Urinary bladder (tissue), 4 donors: ENCODE results near the gene FMNL2. TPM values are rescaled to one million over a fixed set of nuclear protein-coding genes. Genes with fewer than 3 reads are reported as not detected.
"Not testable (repeated sequence)": the region's sequence is repeated elsewhere in the genome, so short reads cannot be mapped to it uniquely, and the experiment has no call there.

Experiments used
- DNase-seq: peaks from one replicate; pipeline ENCODE4 v3.0.0-alpha.2; 2015; ENCODE audit errors: extremely low spot score
- H3K27ac ChIP-seq: one replicate; pipeline ENCODE4 v1.5.1; 2013; ENCODE audit warnings: low read depth, mild to moderate bottlenecking, moderate library complexity
- H3K36me3 ChIP-seq: one replicate; pipeline ENCODE4 v1.6.1; 2013; ENCODE audit warnings: mild to moderate bottlenecking, moderate library complexity; ENCODE audit not compliant: insufficient read depth
- H3K4me1 ChIP-seq: one replicate; pipeline ENCODE4 v1.6.1; 2013; ENCODE audit warnings: mild to moderate bottlenecking, moderate library complexity; ENCODE audit not compliant: insufficient read depth
- H3K4me3 ChIP-seq: one replicate; pipeline ENCODE4 v1.5.1; 2013; ENCODE audit warnings: low read depth, low read length
- WGBS: extraction: QIAGEN DNeasy Blood & Tissue Kit; methylation state at CpG from one replicate; pipeline ENCODE4 v1.1.7; 2013; 5-methylcytosine and 5-hydroxymethylcytosine counted together
- polyA plus RNA-seq: library from polyadenylated mRNA; stranded (reverse); fragments of 200-250 nt; gene quantifications from one replicate; pipeline ENCODE4 v1.2.3, GENCODE V29; 2013
- total RNA-seq: library from RNA; depleted of rRNA; stranded (reverse); fragments of >200 nt; gene quantifications from one replicate; pipeline ENCODE4 v1.2.3, GENCODE V29; 2014
- donor health status: healthy with polysubstance abuse.
- donor health status: healthy.

FMNL2 gene
- total and polyA plus RNA-seq, 2 donors: 27.7 to 77.6 TPM

DNA sequence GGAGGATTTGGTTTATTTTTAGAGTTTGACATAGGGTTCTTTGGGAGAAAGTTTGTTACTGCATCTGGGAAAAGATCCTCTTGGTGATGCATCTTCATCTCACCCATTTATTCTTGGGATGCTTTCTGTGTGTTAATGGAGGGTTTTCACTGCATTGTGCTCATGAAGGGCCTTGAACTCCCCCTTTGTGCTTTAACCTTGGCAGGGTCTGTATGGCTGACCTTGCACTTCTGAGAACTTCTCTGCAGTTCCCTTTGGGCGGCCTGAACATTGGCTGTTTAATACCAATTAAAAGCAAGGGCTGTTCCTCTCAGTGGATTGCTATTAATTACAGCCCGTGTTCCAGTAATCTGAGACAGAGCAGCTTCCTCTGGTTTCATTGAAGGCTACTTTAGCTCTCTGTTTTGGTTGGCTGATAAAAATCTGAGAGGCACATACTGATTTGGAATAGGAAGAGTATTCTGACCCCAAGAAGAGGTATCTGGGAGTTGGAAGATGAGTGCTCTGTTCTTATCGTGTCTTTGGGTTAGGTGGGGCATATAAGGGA lies 37.5 kb downstream of the FMNL2 start:
- H3K36me3 ChIP-seq: no peaks in the 10 kb centered on the region
- no peak overlapping the region for H3K4me3 ChIP-seq
- no peak for DNase-seq
- peaks cover 2% of the 10 kb centered on the region for H3K4me1 ChIP-seq
- no peak overlapping the region for H3K27ac ChIP-seq
- 29% methylated on average over 3 of the region's 3 CpGs for WGBS

DNA sequence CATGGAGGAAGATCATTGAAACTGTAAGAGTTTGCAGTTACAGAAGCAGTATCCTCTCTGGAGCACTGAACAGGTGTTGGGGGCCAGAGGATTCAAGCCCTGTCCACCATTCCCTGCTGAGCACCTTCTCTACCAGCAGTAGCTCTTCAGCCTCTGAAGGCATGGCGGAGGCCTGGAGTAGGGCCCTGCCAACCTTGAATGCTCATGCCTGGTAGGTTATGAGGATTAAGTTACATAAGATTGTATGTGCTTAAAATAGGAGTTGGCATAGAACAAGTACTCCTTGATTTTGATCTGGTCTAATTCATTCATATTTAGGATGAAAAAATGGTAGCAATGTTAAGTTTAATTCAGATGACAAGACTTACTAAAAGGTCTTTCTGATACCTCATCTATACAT lies 40.2 kb downstream of the FMNL2 start:
- WGBS: 98% methylated on average over 1 of the region's 1 CpG
- H3K36me3 ChIP-seq: no peaks in the 10 kb centered on the region
- DNase-seq: no peak

DNA sequence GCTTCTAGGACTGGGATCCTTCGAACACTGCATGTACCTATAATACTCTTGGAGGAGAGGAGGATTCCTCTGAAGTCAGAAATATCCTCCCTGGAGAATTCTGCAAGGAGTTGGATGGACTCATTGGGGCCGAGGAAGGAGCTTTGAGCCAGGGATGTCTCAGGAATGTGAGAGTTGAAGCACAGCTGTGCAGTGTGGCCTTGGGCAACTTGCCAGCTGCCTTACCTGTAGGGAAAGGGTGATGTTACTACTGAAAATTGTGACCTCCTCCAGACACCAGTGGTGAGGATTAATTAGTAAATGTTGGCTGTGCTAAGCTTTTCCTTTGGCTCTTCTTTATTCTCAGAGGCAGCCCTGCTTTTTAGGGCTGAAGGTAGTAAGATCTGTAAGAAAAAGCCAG lies 41.4 kb downstream of the FMNL2 start:
- Histone ChIP-seq H3K4me3 (no peak overlapping the region), H3K4me1 (no peaks in the 10 kb centered on the region), H3K27ac (no peak overlapping the region), H3K36me3 (no peaks in the 10 kb centered on the region)
- WGBS: 86% methylated on average over 2 of the region's 2 CpGs
- no peak for DNase-seq

More for the DNA sequence above, 40.2 kb downstream of the FMNL2 start:
- Histone ChIP-seq H3K4me3 (no peak overlapping the region), H3K27ac (no peak overlapping the region), H3K4me1 (peaks cover 2% of the 10 kb centered on the region)

DNA sequence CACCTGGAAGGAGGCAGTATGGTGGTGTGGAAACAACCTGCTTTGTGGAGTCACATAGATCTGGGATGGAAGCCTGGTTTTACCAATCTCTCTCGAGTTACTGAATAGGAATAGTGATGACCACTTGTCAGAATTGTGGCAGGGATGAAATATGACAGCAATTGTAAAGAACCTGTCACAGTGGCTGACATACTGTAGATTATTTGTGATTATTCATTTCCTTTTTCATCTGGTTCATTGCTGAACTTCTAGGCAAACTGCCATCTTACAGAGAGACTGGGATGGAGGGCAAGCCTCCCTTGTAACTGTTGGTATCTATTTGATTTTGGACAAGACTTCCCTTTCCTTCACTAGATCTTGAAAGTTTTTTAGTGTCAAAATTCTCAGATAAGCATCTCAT lies 42.0 kb downstream of the FMNL2 start:
- no peak for DNase-seq
- no peak overlapping the region for H3K27ac ChIP-seq
- 85% methylated on average over 1 of the region's 1 CpG for WGBS
- H3K4me3 ChIP-seq: no peak overlapping the region
- no peaks in the 10 kb centered on the region for H3K36me3 ChIP-seq
- no peaks in the 10 kb centered on the region for H3K4me1 ChIP-seq

DNA sequence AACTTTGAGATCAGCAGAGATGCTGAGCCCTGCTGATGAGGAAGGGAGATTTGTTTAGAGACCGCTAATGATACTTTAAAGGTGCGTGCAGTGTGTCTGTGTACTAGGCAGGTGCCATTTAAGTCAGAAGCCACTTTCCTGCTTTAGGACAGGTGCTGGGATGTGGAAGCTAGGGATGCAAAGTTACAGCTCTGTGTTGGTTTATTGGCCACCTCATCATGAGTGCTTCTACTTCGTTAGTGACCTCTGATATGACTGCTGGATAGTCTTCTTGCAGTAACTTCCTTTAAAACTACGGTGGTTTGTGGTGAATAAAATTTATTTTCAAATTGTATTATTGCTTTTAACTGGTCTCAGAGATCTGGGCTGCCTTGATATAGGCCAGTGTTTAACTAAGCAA lies 44.1 kb downstream of the FMNL2 start:
- Histone ChIP-seq H3K4me3 (no peak overlapping the region), H3K4me1 (no peaks in the 10 kb centered on the region), H3K36me3 (no peaks in the 10 kb centered on the region), H3K27ac (no peak overlapping the region)
- 91% methylated on average over 4 of the region's 4 CpGs for WGBS
- DNase-seq: no peak

DNA sequence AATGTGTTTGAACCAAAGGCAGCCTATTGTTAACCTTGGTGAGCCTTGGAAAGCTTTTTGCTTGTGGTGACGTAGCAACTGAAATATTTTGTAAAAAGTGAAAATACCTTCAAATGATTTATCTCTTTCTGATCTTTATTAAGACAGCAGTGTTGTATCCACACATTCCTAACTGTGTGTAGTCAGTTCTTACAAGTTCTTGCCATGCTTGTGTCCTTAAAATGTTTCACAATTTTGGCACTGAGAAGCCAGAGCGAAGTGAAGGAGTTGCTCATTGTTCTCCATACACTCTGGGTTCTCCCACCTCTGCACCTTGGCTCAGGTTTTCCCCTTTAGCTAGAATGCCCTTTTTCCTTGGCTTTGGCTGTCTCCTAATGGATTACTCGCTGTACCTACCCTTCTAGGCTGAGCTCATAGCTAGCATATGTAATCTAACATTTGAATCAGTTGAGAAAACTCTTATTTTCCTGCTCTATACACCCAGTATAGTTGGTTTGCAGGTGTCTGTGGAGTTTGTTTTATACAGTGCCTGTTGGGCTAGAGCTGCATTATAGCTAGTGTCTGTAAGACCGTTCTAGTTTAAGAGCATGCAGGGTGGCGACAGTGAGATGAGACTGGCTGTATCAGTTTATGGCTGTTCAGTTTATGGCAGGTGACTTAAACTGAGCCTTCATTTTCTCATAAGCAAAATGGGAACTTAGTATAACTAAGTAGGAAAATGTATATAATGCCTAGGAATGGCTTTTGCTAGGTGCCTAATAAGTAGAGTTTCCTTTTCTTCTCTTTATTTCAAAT lies 45.5 kb downstream of the FMNL2 start:
- Histone ChIP-seq H3K4me3 (no peak overlapping the region), H3K36me3 (no peaks in the 10 kb centered on the region), H3K4me1 (no peaks in the 10 kb centered on the region), H3K27ac (no peak overlapping the region)
- 77% methylated on average over 5 of the region's 5 CpGs for WGBS
- DNase-seq: no peak

DNA sequence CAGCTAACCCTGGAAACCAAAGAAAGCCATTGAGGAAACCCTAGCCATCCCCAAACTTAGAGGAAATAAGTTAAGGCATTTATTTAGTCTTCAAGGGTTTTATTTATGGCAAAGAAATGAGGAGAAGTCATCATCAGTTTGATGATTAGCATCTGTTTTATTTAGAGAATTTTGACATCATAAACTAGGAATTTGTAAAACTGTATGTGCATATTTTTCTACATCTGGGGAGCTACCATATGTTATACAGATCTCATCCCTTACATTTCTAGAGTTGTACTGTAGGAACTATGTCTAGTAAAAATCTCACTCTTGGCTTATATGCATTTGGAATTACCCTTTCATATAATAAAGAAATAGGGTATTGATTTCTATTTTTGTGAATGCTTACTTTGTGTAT lies 48.7 kb downstream of the FMNL2 start:
- H3K4me3 ChIP-seq: no peak overlapping the region
- H3K4me1 ChIP-seq: no peaks in the 10 kb centered on the region
- H3K36me3 ChIP-seq: no peaks in the 10 kb centered on the region
- H3K27ac ChIP-seq: no peak overlapping the region
- DNase-seq: no peak

DNA sequence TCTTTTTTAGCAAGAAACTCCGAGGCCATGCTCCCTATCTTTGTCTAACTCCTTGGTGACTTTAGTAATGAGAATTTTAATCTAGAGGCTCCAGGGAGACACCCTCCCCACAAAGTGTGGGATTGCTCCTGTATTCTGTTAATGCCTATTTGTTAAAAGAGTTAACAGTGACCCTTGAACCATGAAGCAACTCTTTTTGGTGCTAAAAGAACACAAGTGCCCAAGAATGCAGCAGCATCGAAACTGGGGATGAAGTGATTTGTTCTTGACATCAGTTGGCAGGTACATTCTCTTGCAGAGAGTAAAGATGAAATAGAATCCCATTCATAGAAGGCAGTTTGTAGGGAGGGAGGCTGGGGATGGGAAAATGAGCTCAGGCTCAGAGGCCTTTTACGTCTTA lies 50.0 kb downstream of the FMNL2 start:
- Histone ChIP-seq H3K27ac (no peak overlapping the region), H3K4me3 (no peak overlapping the region), H3K36me3 (no peaks in the 10 kb centered on the region), H3K4me1 (no peaks in the 10 kb centered on the region)
- WGBS: 82% methylated on average over 3 of the region's 3 CpGs
- DNase-seq: no peak

DNA sequence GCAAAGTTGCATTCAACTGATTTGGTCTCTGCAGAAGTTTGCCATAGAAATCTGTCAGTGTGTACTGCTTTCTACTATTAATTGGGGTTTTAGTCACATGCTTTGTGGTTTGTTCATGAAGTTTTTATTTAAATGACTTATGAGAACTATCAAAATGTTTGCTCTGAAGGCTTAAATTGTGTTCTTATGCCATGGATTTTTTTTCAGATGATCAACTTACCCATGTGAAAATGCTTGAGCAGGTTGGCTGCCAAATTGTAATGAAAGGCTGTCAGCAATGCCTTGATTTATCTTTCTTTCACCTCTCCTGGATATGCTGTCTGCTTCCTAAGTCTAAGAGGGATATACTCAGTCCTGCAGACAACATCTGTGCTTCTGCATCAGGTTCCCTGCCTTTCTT lies 50.7 kb downstream of the FMNL2 start:
- no peak overlapping the region for H3K27ac ChIP-seq
- no peaks in the 10 kb centered on the region for H3K36me3 ChIP-seq
- DNase-seq: no peak
- no peak overlapping the region for H3K4me3 ChIP-seq
- no peaks in the 10 kb centered on the region for H3K4me1 ChIP-seq

DNA sequence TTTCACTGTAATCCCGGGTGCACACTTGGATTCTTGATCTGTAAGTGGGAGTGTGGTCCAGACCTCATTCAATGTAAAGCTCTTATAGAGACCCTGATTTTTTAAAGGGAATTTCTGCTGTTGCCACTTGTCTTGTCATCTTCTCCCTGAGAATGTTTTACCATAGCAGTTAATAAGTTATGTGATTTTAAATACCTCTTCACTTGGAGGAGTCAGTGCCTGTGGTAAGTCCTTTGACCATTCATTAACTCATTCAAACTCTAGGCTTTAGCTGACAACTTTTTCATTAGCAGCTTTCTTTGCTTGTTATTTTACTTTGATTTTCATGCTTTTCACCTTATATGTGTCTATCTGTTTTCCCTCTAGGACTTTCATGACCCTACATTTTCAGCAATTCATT lies 51.3 kb downstream of the FMNL2 start:
- Histone ChIP-seq H3K4me3 (no peak overlapping the region), H3K27ac (no peak overlapping the region), H3K36me3 (no peaks in the 10 kb centered on the region), H3K4me1 (no peaks in the 10 kb centered on the region)
- WGBS: 58% methylated on average over 1 of the region's 1 CpG
- no peak for DNase-seq

DNA sequence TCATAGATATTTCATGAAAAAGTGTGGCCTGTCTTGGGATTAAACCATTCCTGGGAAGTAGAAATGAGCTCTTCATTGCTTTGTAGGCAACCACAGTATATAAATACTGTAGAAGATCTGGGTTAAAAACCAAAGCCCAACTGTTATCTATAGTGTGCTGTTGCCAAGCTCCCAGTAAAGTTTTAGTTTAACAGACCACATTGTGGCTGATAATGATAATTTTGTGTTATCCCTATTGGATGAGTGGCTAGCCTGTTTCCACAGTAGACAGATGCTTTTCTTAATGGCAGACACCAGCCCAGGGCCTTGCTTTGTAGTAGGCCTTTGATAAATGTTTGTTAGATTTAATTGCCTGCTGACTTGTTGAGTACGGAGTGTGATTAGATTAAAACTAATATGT lies 52.1 kb downstream of the FMNL2 start:
- no peak for DNase-seq
- Histone ChIP-seq H3K4me1 (no peaks in the 10 kb centered on the region), H3K27ac (no peak overlapping the region), H3K36me3 (no peaks in the 10 kb centered on the region), H3K4me3 (no peak overlapping the region)
- 40% methylated on average over 1 of the region's 1 CpG for WGBS

DNA sequence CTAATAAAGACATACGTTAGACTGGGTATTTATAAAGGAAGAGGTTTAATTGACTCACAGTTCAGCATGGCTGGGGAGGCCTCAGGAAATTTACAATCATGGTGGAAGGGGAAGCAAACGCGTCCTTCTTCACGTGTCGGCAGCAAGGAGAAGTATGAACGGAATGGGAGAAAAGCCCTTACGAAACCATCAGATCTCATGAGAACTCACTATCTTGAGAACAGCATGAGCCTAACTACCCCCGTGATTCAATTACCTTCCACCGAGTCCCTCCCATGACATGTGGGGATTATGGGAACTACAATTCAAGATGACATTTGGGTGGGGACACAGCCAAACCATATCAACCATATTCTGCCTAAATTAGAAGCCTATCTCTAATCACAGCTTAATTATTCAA lies 53.3 kb downstream of the FMNL2 start:
- not testable (repeated sequence) for H3K4me1 ChIP-seq, H3K27ac ChIP-seq, H3K36me3 ChIP-seq, DNase-seq, H3K4me3 ChIP-seq
- WGBS: 93% methylated on average over 9 of the region's 9 CpGs

DNA sequence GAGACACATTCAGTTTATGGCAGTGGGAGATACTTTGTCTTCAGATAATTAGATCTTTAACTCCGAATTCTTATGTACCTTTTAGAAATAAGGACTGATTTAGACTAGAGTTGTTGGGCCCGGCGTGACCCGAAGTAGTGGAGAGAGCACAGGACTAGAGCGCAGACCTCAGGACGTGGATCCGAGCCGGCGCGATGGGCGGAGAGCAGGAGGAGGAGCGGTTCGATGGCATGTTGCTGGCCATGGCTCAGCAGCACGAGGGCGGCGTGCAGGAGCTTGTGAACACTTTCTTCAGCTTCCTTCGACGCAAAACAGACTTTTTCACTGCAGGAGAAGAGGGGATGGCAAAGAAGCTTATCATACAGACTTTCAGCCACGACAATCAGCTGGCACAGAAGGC lies 54.5 kb downstream of the FMNL2 start:
- Histone ChIP-seq H3K4me3 (no peak overlapping the region), H3K36me3 (no peaks in the 10 kb centered on the region), H3K4me1 (no peaks in the 10 kb centered on the region), H3K27ac (no peak overlapping the region)
- DNase-seq: no peak
- WGBS: 94% methylated on average over 19 of the region's 19 CpGs

DNA sequence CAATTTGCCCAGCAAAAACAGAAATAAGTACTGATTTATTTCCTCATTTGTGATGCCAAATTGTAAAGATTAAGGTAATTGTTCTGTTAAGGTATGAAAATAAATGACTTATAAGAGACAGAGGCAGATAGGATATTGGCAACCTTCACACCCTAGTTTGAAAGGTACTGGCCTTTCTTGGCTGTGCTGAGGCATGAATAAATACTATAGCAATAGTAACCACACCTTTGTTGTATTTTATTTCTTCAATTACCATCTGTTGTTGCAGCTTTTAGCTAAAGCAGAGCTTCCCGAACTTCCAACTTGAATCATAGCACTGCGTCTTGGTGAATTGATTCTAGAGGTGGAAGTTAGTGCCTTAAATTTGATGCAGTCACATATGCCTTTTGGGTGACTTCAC lies 55.9 kb downstream of the FMNL2 start:
- over 99% methylated on average over 2 of the region's 2 CpGs for WGBS
- Histone ChIP-seq H3K27ac (no peak overlapping the region), H3K4me3 (no peak overlapping the region), H3K36me3 (no peaks in the 10 kb centered on the region), H3K4me1 (no peaks in the 10 kb centered on the region)
- DNase-seq: no peak
